HG02798 (cell line): Measurements from ENCODE around the gene FAM193A.
"Not testable (repeated sequence)": the region's sequence is repeated elsewhere in the genome, so short reads cannot be mapped to it uniquely, and the experiment has no call there.

Experiments
- ATAC-seq: cut with Tn5 transposase; IDR thresholded peaks from one replicate; pipeline ENCODE4 v1.9.1; 2021; ENCODE audit warnings: mild to moderate bottlenecking; ENCODE audit not compliant: unreplicated experiment, poor library complexity

Gene FAM193A

GRCh38 chr4:2738296-2738695 lies 201.8 kb downstream of the FAM193A start:
- not testable (repeated sequence) for ATAC-seq

- no peak for ATAC-seq
Observed at GRCh38 chr4:2741626-2742025, 205.2 kb downstream of the FAM193A start.

- no peak for ATAC-seq
Observed at GRCh38 chr4:2742081-2742822, 205.8 kb downstream of the FAM193A start.

GRCh38 chr4:2742823-2743517 lies 206.5 kb downstream of the FAM193A start:
- no peak for ATAC-seq

GRCh38 chr4:2743518-2744445 lies 207.3 kb downstream of the FAM193A start:
- no peak for ATAC-seq

GRCh38 chr4:2744576-2745270 lies 208.3 kb downstream of the FAM193A start:
- no peak for ATAC-seq

- no peak for ATAC-seq
Observed at GRCh38 chr4:2745516-2745915, 209.1 kb downstream of the FAM193A start.

- peak; percentile 90 for ATAC-seq
Observed at GRCh38 chr4:2745981-2746806, 209.7 kb downstream of the FAM193A start.

- no peak for ATAC-seq
Observed at GRCh38 chr4:2746891-2747695, 210.6 kb downstream of the FAM193A start.

- no peak for ATAC-seq
Observed at GRCh38 chr4:2750719-2751605, 214.5 kb downstream of the FAM193A start.

GRCh38 chr4:2753436-2753835 lies 217.0 kb downstream of the FAM193A start:
- no peak for ATAC-seq

- ATAC-seq = no peak
Observed at GRCh38 chr4:2754848-2755819, 218.7 kb downstream of the FAM193A start.

GRCh38 chr4:2755821-2756690 lies 219.6 kb downstream of the FAM193A start, which contains the start of gene TNIP2:
TSS of gene TNIP2 (minus strand) at chr4:2756336. CDS start at chr4:2756289, 47 bp downstream.
- ATAC-seq = peak; percentile 70

- no peak for ATAC-seq
Observed at GRCh38 chr4:2756691-2757350, 220.4 kb downstream of the FAM193A start.

- no peak for ATAC-seq
Observed at GRCh38 chr4:2757426-2757825, 221.0 kb downstream of the FAM193A start.
